ENCODE data around the gene BAIAP2L2.

BAIAP2L2 gene

GRCh38 chr22:38088629-38089473 is 21.6 kb downstream of the BAIAP2L2 start:
- no peak overlapping the region for H3K4me3 ChIP-seq (replicated peaks; ENCODE audit: insufficient read depth, low read length)
- no peak for TF ChIP-seq POLR2AphosphoS5 (IDR thresholded peaks at IDR 0.05; ENCODE audit: low read depth)
- TF ChIP-seq REST (IDR thresholded peaks at IDR 0.05; ENCODE audit: insufficient replicate concordance, low read depth) = no peak
- no peak for TF ChIP-seq GABPA (IDR thresholded peaks at IDR 0.05; ENCODE audit: low read depth)
- no peak for TF ChIP-seq CTCF (IDR thresholded peaks at IDR 0.05; ENCODE audit: insufficient read depth, low read length)
- no peak for TF ChIP-seq SPI1 (IDR thresholded peaks at IDR 0.05; ENCODE audit: borderline replicate concordance, low read depth)
- peaks cover 2% of the 10 kb centered on the region for H3K27me3 ChIP-seq (ENCODE audit: insufficient read depth, poor library complexity, severe bottlenecking)
- no peak overlapping the region for H3K27ac ChIP-seq (replicated peaks)
- DNase-seq (ENCODE audit: low read depth in 1 of 2, low spot score in 1 of 2) = no peak

- Histone ChIP-seq H3K4me3 (replicated peaks; ENCODE audit: insufficient read depth, low read length) (no peak overlapping the region), H3K27ac (replicated peaks) (no peak overlapping the region), H3K27me3 (ENCODE audit: insufficient read depth, poor library complexity, severe bottlenecking) (peaks cover 8% of the 10 kb centered on the region)
- TF ChIP-seq REST (IDR thresholded peaks at IDR 0.05; ENCODE audit: insufficient replicate concordance, low read depth) (no peak), SPI1 (IDR thresholded peaks at IDR 0.05; ENCODE audit: borderline replicate concordance, low read depth) (no peak), CTCF (IDR thresholded peaks at IDR 0.05; ENCODE audit: insufficient read depth, low read length) (no peak), GABPA (IDR thresholded peaks at IDR 0.05; ENCODE audit: low read depth) (no peak), POLR2AphosphoS5 (IDR thresholded peaks at IDR 0.05; ENCODE audit: low read depth) (no peak)
- no peak for DNase-seq (ENCODE audit: low read depth in 1 of 2, low spot score in 1 of 2)
These were observed 22.6 kb downstream of the BAIAP2L2 start for GRCh38 chr22:38087855-38088254.

GRCh38 chr22:38086942-38087341 is 23.5 kb downstream of the BAIAP2L2 start:
- no peak for DNase-seq (ENCODE audit: low read depth in 1 of 2, low spot score in 1 of 2)
- Histone ChIP-seq H3K4me3 (replicated peaks; ENCODE audit: insufficient read depth, low read length) (no peak overlapping the region), H3K27me3 (ENCODE audit: insufficient read depth, poor library complexity, severe bottlenecking) (peaks cover 17% of the 10 kb centered on the region), H3K27ac (replicated peaks) (no peak overlapping the region)
- TF ChIP-seq SPI1 (IDR thresholded peaks at IDR 0.05; ENCODE audit: borderline replicate concordance, low read depth) (no peak), GABPA (IDR thresholded peaks at IDR 0.05; ENCODE audit: low read depth) (no peak), CTCF (IDR thresholded peaks at IDR 0.05; ENCODE audit: insufficient read depth, low read length) (no peak), REST (IDR thresholded peaks at IDR 0.05; ENCODE audit: insufficient replicate concordance, low read depth) (no peak), POLR2AphosphoS5 (IDR thresholded peaks at IDR 0.05; ENCODE audit: low read depth) (no peak)

All from HL-60 (cell line).